Breast epithelium (tissue), 3 donors: Measurements from ENCODE around the gene DCK.

Source experiments
- POLR2A ChIP-seq: fragments of 450-650 bp; IDR thresholded peaks from one replicate; pipeline ENCODE4 v1.6.1; 2016; ENCODE audit warnings: antibody characterized with exemption, mild to moderate bottlenecking, moderate library complexity
- TF ChIP-seq, protein P1 (sequence below), 3 donors: fragments of 450-650 bp; IDR thresholded peaks; one replicate each; pipeline ENCODE4 v1.5.1; 2016 to 2017; ENCODE audit warnings: antibody characterized with exemption in 3 of 3, mild to moderate bottlenecking in 3 of 3, moderate library complexity in 3 of 3

GRCh38 chr4:71066737-71067716 is 73.6 kb downstream of the DCK start:
- TF ChIP-seq, protein P1, sequence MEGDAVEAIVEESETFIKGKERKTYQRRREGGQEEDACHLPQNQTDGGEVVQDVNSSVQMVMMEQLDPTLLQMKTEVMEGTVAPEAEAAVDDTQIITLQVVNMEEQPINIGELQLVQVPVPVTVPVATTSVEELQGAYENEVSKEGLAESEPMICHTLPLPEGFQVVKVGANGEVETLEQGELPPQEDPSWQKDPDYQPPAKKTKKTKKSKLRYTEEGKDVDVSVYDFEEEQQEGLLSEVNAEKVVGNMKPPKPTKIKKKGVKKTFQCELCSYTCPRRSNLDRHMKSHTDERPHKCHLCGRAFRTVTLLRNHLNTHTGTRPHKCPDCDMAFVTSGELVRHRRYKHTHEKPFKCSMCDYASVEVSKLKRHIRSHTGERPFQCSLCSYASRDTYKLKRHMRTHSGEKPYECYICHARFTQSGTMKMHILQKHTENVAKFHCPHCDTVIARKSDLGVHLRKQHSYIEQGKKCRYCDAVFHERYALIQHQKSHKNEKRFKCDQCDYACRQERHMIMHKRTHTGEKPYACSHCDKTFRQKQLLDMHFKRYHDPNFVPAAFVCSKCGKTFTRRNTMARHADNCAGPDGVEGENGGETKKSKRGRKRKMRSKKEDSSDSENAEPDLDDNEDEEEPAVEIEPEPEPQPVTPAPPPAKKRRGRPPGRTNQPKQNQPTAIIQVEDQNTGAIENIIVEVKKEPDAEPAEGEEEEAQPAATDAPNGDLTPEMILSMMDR (IDR thresholded peaks at IDR 0.05), result no peak
- TF ChIP-seq POLR2A, result no peak
